Small intestine (tissue), 16 donors: ENCODE results near the gene RFPL1. TPM values are rescaled to one million over a fixed set of nuclear protein-coding genes. Genes with fewer than 3 reads are reported as not detected.
"Not testable (repeated sequence)": the region's sequence is repeated elsewhere in the genome, so short reads cannot be mapped to it uniquely, and the experiment has no call there.

Experiments used
- DNase-seq, 2 donors: peaks; one replicate each; pipeline versions ENCODE4 v3.0.0 to v3.0.0-alpha.2; 2013
- FAIRE-seq: peaks from 2 replicates; lab custom pipeline; 2012; peaks lifted over from hg19 to GRCh38; lab: Jason Lieb, UNC
- H3K27ac ChIP-seq, 3 donors: one replicate each; pipeline ENCODE4 v1.5.1; 2013; ENCODE audit warnings: low read length in 2 of 3, mild to moderate bottlenecking in 2 of 3, control low read depth in 1 of 3, inconsistent platforms in 1 of 3, low read depth in 1 of 3, moderate library complexity in 1 of 3
- H3K27me3 ChIP-seq, 3 donors: one replicate each; pipeline ENCODE4 v1.6.1; 2013; ENCODE audit warnings: low read length in 3 of 3, inconsistent platforms in 1 of 3; ENCODE audit not compliant: control insufficient read depth in 3 of 3, insufficient read depth in 3 of 3
- H3K36me3 ChIP-seq, 3 donors: one replicate each; pipeline ENCODE4 v1.6.1; 2013; ENCODE audit warnings: low read length in 3 of 3, inconsistent platforms in 1 of 3, low read depth in 1 of 3, mild to moderate bottlenecking in 1 of 3, moderate library complexity in 1 of 3; ENCODE audit not compliant: control insufficient read depth in 3 of 3, insufficient read depth in 2 of 3
- H3K4me1 ChIP-seq, 3 donors: one replicate each; pipeline ENCODE4 v1.6.1; 2013; ENCODE audit warnings: low read length in 2 of 3, inconsistent platforms in 1 of 3, low read depth in 1 of 3, mild to moderate bottlenecking in 1 of 3, moderate library complexity in 1 of 3; ENCODE audit not compliant: control insufficient read depth in 3 of 3, insufficient read depth in 2 of 3
- H3K4me3 ChIP-seq, 3 donors: one replicate each; pipeline ENCODE4 v1.5.1; 2013; ENCODE audit warnings: low read length in 3 of 3, control low read depth in 1 of 3, inconsistent platforms in 1 of 3, low read depth in 1 of 3, mild to moderate bottlenecking in 1 of 3, moderate library complexity in 1 of 3
- H3K9me3 ChIP-seq, 2 donors: one replicate each; pipeline ENCODE4 v1.6.1; 2013; ENCODE audit warnings: low read depth in 1 of 2, low read length in 1 of 2; ENCODE audit not compliant: control insufficient read depth in 2 of 2, insufficient read depth in 1 of 2
- WGBS, 3 donors: extraction: QIAGEN DNeasy Blood & Tissue Kit; methylation state at CpG; one replicate each; pipeline ENCODE4 v1.1.7; 2013; 5-methylcytosine and 5-hydroxymethylcytosine counted together
- long read RNA-seq, 10 donors: transcript quantifications; one replicate each; lab custom pipeline, GENCODE V29; 2026
- polyA plus RNA-seq, 4 donors: library from polyadenylated mRNA; stranded (reverse) in 3 of 4; unstranded in 1 of 4; fragments of 200-250 nt in 3 of 4; fragments of 120-200 nt in 1 of 4; gene quantifications; one replicate each; pipeline versions ENCODE4 v1.2.1 to v1.2.3, GENCODE V29; 2013
- donor health status: healthy with polysubstance abuse.
- donor health status: control.
- donor health status: control.
- donor health status: Bipolar disorder and iron deficiency.
- donor health status: healthy.

The RFPL1 gene
- polyA plus RNA-seq: under 1 TPM in 2 of 4 donors, not detected in 2; 0.04 to 0.43 TPM
- long read RNA-seq, donor 1: 0 reads
- long read RNA-seq, donor 2: 0 reads
- long read RNA-seq, donor 3: 0 reads
- long read RNA-seq, donor 4: 0 reads
- long read RNA-seq, donor 5: 0 reads
- long read RNA-seq, donor 6: 0 reads
- long read RNA-seq, donor 7: 0 reads
- long read RNA-seq, donor 8: 0 reads
- long read RNA-seq, donor 9: 0 reads
- long read RNA-seq, donor 10: 0 reads

DNA sequence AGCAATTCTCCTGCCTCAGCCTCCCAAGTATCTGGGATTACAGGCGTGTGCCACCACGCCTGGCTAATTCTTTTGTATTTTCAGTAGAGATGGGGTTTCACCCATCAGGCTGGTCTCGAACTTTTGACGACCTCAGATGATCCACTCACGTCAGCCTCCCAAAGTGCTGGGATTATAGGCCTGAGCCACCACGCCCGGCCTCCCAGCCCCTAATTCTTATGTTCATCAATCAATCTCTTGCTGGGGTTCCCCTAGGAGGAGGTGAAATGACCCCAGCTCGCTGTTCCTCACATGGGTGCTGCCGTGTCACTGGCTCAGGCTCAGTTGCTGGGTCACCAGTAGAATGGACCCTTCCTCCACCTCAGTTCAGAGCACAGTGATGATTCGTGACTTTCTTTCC is at the start of gene RFPL1:
TSS of gene RFPL1 (plus strand) at position 301 of the 400 bp plus-strand sequence.
- FAIRE-seq, H3K27me3 ChIP-seq, H3K27ac ChIP-seq, DNase-seq, H3K4me1 ChIP-seq, H3K4me3 ChIP-seq, H3K9me3 ChIP-seq, H3K36me3 ChIP-seq: not testable (repeated sequence)
- WGBS, 3 donors: 88 to 93% (median 90%) methylated on average over 10 of the region's 10 CpGs

DNA sequence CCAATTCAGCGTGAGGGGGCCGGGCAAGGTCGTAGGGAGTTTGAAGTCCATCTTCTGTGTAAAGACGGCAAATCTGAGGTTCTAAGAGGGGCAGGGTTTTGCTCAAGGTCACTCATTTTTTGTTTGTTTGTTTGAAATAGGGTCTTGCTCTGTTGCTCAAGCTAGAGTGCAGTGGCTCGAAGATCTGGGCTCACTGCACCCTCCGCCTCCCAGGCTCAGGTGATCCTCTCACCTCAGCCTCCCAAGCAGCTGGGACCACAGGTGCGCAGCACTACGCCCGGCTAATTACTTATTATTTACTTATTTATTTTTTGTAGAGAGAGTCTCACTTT is 49.7 kb upstream of the RFPL1 start:
- Histone ChIP-seq H3K36me3 (peaks cover 0 to 20% (median 0%) of the 10 kb centered on the region in 3 donors), H3K4me3 (peak overlapping the region; percentile 10 to 90 (median 73)), H3K9me3 (no peaks in the 10 kb centered on the region), H3K27ac (peak overlapping the region; percentile 70 to 83 (median 74)), H3K4me1 (peaks cover 4 to 49% (median 14%) of the 10 kb centered on the region in 3 donors), H3K27me3 (no peaks in the 10 kb centered on the region)
- DNase-seq (no peak), FAIRE-seq (no peak)
- WGBS, 3 donors: 3 to 14% (median 6%) methylated on average over 9 of the region's 9 CpGs

DNA sequence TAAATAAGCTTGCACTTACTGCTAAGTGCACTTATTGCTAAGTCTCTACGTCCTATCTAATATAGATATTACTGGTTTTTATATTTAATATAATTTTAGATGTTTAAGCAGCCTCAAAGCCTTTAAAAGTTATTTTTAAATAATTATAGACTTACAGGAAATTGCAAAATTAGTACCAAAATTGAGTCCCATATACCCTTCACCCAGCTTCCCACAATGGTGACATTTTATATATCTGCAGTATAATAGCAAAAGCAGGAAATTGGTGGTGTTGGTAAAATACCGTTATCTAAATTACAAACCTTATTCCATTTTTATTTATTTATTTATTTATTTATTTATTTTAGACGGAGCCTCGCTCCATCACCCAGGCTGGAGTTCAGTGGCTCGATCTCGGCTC is 48.1 kb upstream of the RFPL1 start:
- Histone ChIP-seq H3K27me3 (no peaks in the 10 kb centered on the region), H3K27ac (no peak overlapping the region), H3K36me3 (peaks cover 0 to 9% (median 0%) of the 10 kb centered on the region in 3 donors), H3K4me1 (peaks cover 4 to 36% (median 7%) of the 10 kb centered on the region in 3 donors), H3K4me3 (no peak overlapping the region), H3K9me3 (no peaks in the 10 kb centered on the region)
- FAIRE-seq (no peak), DNase-seq (no peak)
- WGBS, 3 donors: 93 to 96% (median 94%) methylated on average over 6 of the region's 6 CpGs

DNA sequence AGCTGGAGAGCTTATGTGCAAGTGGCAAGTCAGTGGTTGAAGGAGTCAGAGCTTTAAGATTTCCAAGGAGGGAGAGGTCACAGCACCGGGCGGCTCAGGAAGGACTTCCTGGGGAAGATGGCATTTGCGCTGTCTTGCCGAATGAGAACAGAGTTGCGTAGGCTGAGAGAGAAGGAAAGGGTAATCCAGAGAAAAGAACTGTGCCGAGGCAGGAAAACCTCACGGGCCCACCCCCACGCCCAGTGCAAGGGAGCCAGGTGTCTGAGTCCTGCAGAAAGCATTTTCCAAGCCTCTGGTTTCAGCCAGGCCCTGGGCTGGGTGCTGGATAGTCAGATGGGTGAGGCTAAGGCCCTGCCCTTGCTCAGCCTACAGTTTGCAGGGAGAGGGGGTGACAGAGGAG is 46.8 kb upstream of the RFPL1 start:
- no peak for DNase-seq
- WGBS, 3 donors: 76 to 87% (median 81%) methylated on average over 8 of the region's 8 CpGs
- H3K4me1 ChIP-seq: peaks cover 4 to 29% (median 5%) of the 10 kb centered on the region in 3 donors
- H3K27ac ChIP-seq: no peak overlapping the region
- H3K27me3 ChIP-seq: no peaks in the 10 kb centered on the region
- no peaks in the 10 kb centered on the region for H3K9me3 ChIP-seq
- no peak overlapping the region for H3K4me3 ChIP-seq
- FAIRE-seq: no peak
- H3K36me3 ChIP-seq: peaks cover 0 to 2% (median 0%) of the 10 kb centered on the region in 3 donors

DNA sequence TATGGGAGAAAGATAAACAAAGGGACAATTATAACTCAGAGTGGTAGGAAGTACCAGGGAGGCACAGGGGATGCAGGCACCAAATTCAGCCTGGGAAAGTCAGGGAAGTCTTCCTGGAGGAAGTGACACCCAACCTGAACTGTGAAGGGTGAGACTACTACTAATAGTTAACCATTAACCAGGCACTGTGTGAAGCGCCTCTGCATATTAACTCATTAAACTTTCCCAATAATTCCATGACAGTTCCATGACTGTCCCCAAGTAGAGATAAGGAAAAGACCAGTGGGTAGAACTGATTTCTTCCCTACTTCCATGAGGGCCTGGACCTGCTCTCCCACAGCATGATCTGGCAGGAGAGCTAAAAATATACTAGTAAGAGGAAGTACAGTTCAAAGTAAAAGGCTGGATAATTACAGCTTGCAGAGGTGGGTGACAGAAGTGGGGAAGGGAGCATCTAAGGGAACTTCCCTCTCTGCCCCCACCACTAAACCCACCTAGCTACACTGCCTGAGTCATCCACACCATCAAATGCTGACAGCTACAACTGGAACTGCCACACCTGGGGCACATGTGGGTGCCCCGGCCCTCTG is 45.3 kb upstream of the RFPL1 start:
- H3K27me3 ChIP-seq: no peaks in the 10 kb centered on the region
- no peaks in the 10 kb centered on the region for H3K9me3 ChIP-seq
- peaks cover 3 to 23% (median 4%) of the 10 kb centered on the region in 3 donors for H3K4me1 ChIP-seq
- 42 to 65% (median 46%) methylated on average over 2 of the region's 2 CpGs for WGBS, 3 donors
- FAIRE-seq (no peak), DNase-seq (peak; percentile 39 to 66)
- peak overlapping the region in 2 of 3 donors; percentile 44 to 60 for H3K27ac ChIP-seq
- H3K4me3 ChIP-seq: no peak overlapping the region
- no peaks in the 10 kb centered on the region for H3K36me3 ChIP-seq

DNA sequence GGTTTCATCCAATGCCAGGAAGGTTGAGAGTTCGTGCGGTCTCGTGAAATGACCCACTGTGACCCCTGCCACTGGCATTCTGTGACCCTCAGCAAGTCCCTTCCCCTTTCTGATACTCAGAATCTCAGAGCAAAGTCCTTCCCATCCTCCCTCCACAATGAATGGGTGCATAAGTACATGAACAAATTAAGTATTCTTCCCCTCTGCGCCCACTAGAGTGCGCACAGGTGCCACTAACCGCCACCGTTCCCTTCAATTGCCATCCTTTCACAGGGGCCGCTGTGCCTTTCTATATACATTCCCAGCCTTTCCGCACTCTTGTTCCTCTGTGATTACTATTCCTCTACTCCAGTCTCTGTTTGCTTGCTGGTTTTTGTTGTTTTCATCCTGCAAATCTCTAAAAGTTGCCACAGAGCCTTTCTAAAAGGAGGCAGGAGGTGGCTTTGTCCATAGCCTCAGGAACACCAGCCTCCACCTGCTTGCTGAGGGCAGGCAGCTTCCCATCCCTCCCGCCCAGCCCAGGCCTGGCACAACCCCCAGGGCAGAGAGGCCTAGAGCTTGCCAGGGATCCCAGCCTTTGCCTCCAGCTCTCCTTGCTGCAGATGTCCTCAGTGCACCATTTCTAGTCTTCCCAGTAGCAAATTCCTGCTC is 43.3 kb upstream of the RFPL1 start:
- Histone ChIP-seq H3K4me3 (no peak overlapping the region), H3K27me3 (no peaks in the 10 kb centered on the region), H3K4me1 (peaks cover 0 to 18% (median 2%) of the 10 kb centered on the region in 3 donors), H3K9me3 (no peaks in the 10 kb centered on the region), H3K27ac (no peak overlapping the region), H3K36me3 (no peaks in the 10 kb centered on the region)
- WGBS, 3 donors: 5 to 7% (median 6%) methylated on average over 10 of the region's 10 CpGs
- FAIRE-seq (no peak), DNase-seq (peak; percentile 85 to 87)

DNA sequence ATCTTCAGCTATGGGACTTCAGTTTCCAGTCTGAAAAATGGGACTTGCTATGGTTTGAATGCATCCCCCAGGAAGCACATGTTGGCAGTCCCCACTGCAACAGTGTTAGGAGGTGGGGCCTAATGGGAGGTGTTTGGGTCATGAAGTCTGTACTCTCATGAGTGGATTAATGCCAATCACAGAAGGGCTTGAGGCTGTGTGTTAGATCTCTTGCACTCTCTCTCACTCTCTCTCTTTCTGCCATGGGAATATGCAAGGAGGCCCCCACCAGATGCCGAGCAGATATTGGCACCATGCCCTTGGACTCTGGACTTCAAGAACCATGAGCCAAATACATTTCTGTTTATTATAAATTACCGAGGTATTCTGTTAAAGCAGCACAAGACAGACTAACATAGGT is 42.3 kb upstream of the RFPL1 start:
- H3K4me3 ChIP-seq: no peak overlapping the region
- H3K4me1 ChIP-seq: peaks cover 0 to 18% (median 2%) of the 10 kb centered on the region in 3 donors
- 14 to 45% (median 34%) methylated on average over 2 of the region's 2 CpGs for WGBS, 3 donors
- FAIRE-seq: no peak
- no peaks in the 10 kb centered on the region for H3K27me3 ChIP-seq
- no peaks in the 10 kb centered on the region for H3K36me3 ChIP-seq
- no peaks in the 10 kb centered on the region for H3K9me3 ChIP-seq
- DNase-seq: peak in 1 of 2 donors; percentile 55
- H3K27ac ChIP-seq: no peak overlapping the region

DNA sequence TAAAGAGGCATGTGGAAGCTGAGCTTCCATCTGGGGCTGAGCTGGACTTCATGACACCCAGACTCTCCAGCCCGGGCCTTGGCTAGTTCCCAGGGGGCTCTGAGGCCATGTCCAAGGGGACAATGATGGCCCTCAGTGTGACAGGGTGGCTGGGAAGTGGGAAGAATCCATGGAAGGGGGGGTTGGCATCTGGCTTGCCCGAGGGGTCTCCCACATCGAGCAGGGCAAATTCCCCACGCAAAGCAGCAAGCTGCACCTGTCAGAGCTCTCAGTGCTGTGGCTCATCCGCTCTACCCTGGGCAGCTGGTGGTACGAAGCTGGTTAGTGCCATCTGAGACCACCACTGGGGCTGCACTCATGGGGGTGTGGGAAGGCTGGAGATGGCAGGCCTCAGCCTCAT is 40.6 kb upstream of the RFPL1 start:
- H3K4me1 ChIP-seq: peaks cover 0 to 13% (median 2%) of the 10 kb centered on the region in 3 donors
- H3K27ac ChIP-seq: no peak overlapping the region
- H3K4me3 ChIP-seq: no peak overlapping the region
- FAIRE-seq: no peak
- no peak for DNase-seq
- H3K27me3 ChIP-seq: no peaks in the 10 kb centered on the region
- WGBS, 3 donors: 87 to 94% (median 94%) methylated on average over 6 of the region's 6 CpGs
- no peaks in the 10 kb centered on the region for H3K9me3 ChIP-seq
- H3K36me3 ChIP-seq: no peaks in the 10 kb centered on the region
